ENCODE measurements around the gene OR2AT4. TPM values are rescaled to one million over a fixed set of nuclear protein-coding genes. Genes with fewer than 3 reads are reported as not detected.

Gene OR2AT4
- total RNA-seq, 1 donor from 2014 or later: not detected

- H3K27me3 Mint-ChIP-seq: peaks cover 3% of the 10 kb centered on the region
- peaks cover 7% of the 10 kb centered on the region for H3K9me3 Mint-ChIP-seq (ENCODE audit: low read depth)
- no peak overlapping the region for H3K4me3 Mint-ChIP-seq (ENCODE audit: low read depth)
- H3K36me3 Mint-ChIP-seq (ENCODE audit: insufficient read depth): no peaks in the 10 kb centered on the region
- no peaks in the 10 kb centered on the region for H3K4me1 Mint-ChIP-seq (ENCODE audit: low read depth)
- no peak for TF ChIP-seq CTCF (IDR thresholded peaks at IDR 0.05; ENCODE audit: unreplicated experiment)
- no peak for DNase-seq (ENCODE audit: low spot score, unreplicated experiment)
- H3K27ac Mint-ChIP-seq: no peak overlapping the region
Measured at GRCh38 chr11:75063741-75064314, 32.8 kb downstream of the OR2AT4 start.

GRCh38 chr11:75059299-75059698 is 37.4 kb downstream of the OR2AT4 start:
- H3K27ac Mint-ChIP-seq: no peak overlapping the region
- H3K27me3 Mint-ChIP-seq: no peaks in the 10 kb centered on the region
- H3K4me3 Mint-ChIP-seq (ENCODE audit: low read depth): no peak overlapping the region
- H3K9me3 Mint-ChIP-seq (ENCODE audit: low read depth): peaks cover 3% of the 10 kb centered on the region
- no peaks in the 10 kb centered on the region for H3K4me1 Mint-ChIP-seq (ENCODE audit: low read depth)
- H3K36me3 Mint-ChIP-seq (ENCODE audit: insufficient read depth): no peaks in the 10 kb centered on the region
- TF ChIP-seq CTCF (IDR thresholded peaks at IDR 0.05; ENCODE audit: unreplicated experiment): no peak
- no peak for DNase-seq (ENCODE audit: low spot score, unreplicated experiment)

- no peak overlapping the region for H3K27ac Mint-ChIP-seq
- no peaks in the 10 kb centered on the region for H3K4me1 Mint-ChIP-seq (ENCODE audit: low read depth)
- H3K36me3 Mint-ChIP-seq (ENCODE audit: insufficient read depth): no peaks in the 10 kb centered on the region
- no peak for TF ChIP-seq CTCF (IDR thresholded peaks at IDR 0.05; ENCODE audit: unreplicated experiment)
- H3K4me3 Mint-ChIP-seq (ENCODE audit: low read depth): no peak overlapping the region
- peaks cover 15% of the 10 kb centered on the region for H3K9me3 Mint-ChIP-seq (ENCODE audit: low read depth)
- DNase-seq (ENCODE audit: low spot score, unreplicated experiment): no peak
- no peaks in the 10 kb centered on the region for H3K27me3 Mint-ChIP-seq
Measured at GRCh38 chr11:75056814-75057213, 39.9 kb downstream of the OR2AT4 start.

GRCh38 chr11:75055511-75055910 is 41.2 kb downstream of the OR2AT4 start:
- Mint-ChIP-seq H3K4me3 (ENCODE audit: low read depth) (no peak overlapping the region), H3K36me3 (ENCODE audit: insufficient read depth) (no peaks in the 10 kb centered on the region), H3K27ac (no peak overlapping the region), H3K27me3 (no peaks in the 10 kb centered on the region), H3K4me1 (ENCODE audit: low read depth) (no peaks in the 10 kb centered on the region), H3K9me3 (ENCODE audit: low read depth) (peaks cover 15% of the 10 kb centered on the region)
- DNase-seq (ENCODE audit: low spot score, unreplicated experiment): no peak
- TF ChIP-seq CTCF (IDR thresholded peaks at IDR 0.05; ENCODE audit: unreplicated experiment): no peak

GRCh38 chr11:75052457-75052856 is 44.2 kb downstream of the OR2AT4 start:
- peaks cover 2% of the 10 kb centered on the region for H3K4me1 Mint-ChIP-seq (ENCODE audit: low read depth)
- H3K9me3 Mint-ChIP-seq (ENCODE audit: low read depth): peaks cover 17% of the 10 kb centered on the region
- no peak for DNase-seq (ENCODE audit: low spot score, unreplicated experiment)
- no peaks in the 10 kb centered on the region for H3K27me3 Mint-ChIP-seq
- no peak overlapping the region for H3K4me3 Mint-ChIP-seq (ENCODE audit: low read depth)
- no peaks in the 10 kb centered on the region for H3K36me3 Mint-ChIP-seq (ENCODE audit: insufficient read depth)
- H3K27ac Mint-ChIP-seq: no peak overlapping the region
- no peak for TF ChIP-seq CTCF (IDR thresholded peaks at IDR 0.05; ENCODE audit: unreplicated experiment)
